HG02588 (cell line): ENCODE results near the gene HNRNPR.
A peak's percentile ranks its signal among the peaks of the same experiment; 100 is the strongest.

Experiments
- ATAC-seq: cut with Tn5 transposase; IDR thresholded peaks from one replicate; pipeline ENCODE4 v1.9.1; 2021; ENCODE audit warnings: mild to moderate bottlenecking, moderate library complexity; ENCODE audit not compliant: unreplicated experiment

HNRNPR gene

GRCh38 chr1:23369335-23370013, 25.4 kb upstream of the HNRNPR start, which contains the start of gene ZNF436:
TSS of gene ZNF436 (minus strand) at chr1:23369836. CDS start at chr1:23368005, 1,831 bp downstream.
- no peak for ATAC-seq

GRCh38 chr1:23368562-23369334, 24.7 kb upstream of the HNRNPR start:
- peak; percentile 58 for ATAC-seq

- peak; percentile 88 for ATAC-seq
Observed at GRCh38 chr1:23367791-23368561, 23.9 kb upstream of the HNRNPR start.

GRCh38 chr1:23367451-23367790, 23.3 kb upstream of the HNRNPR start:
- no peak for ATAC-seq

- no peak for ATAC-seq
Observed at GRCh38 chr1:23366598-23366997, 22.5 kb upstream of the HNRNPR start.

GRCh38 chr1:23366146-23366545, 22.1 kb upstream of the HNRNPR start:
- ATAC-seq, result no peak

GRCh38 chr1:23362218-23362713, 18.2 kb upstream of the HNRNPR start:
- ATAC-seq, result no peak

GRCh38 chr1:23358310-23358875, 14.3 kb upstream of the HNRNPR start:
- no peak for ATAC-seq

- ATAC-seq, result no peak
Observed at GRCh38 chr1:23357138-23357908, 13.2 kb upstream of the HNRNPR start.

- no peak for ATAC-seq
Observed at GRCh38 chr1:23356471-23357137, 12.5 kb upstream of the HNRNPR start.

GRCh38 chr1:23354245-23354644, 10.2 kb upstream of the HNRNPR start:
- no peak for ATAC-seq

GRCh38 chr1:23352096-23352695, 8.1 kb upstream of the HNRNPR start:
- no peak for ATAC-seq

- ATAC-seq, result no peak
Observed at GRCh38 chr1:23345920-23346319, 1.8 kb upstream of the HNRNPR start.

- ATAC-seq, result no peak
Observed at GRCh38 chr1:23344987-23345472, 946 bp upstream of the HNRNPR start.

GRCh38 chr1:23343221-23344110, 618 bp downstream of the HNRNPR start:
- no peak for ATAC-seq

- ATAC-seq, result no peak
Observed at GRCh38 chr1:23341931-23342692, 2.0 kb downstream of the HNRNPR start.

GRCh38 chr1:23339632-23340031, 4.5 kb downstream of the HNRNPR start:
- no peak for ATAC-seq

- no peak for ATAC-seq
Observed at GRCh38 chr1:23337869-23338268, 6.2 kb downstream of the HNRNPR start.
